Neural cell (in vitro differentiated cells): ENCODE results near the gene KRT10.

ENCODE experiments used
- CTCF ChIP-seq: fragments of 450-650 bp; IDR thresholded peaks from 2 replicates; pipeline ENCODE4 v1.5.1; 2014; ENCODE audit warnings: antibody characterized with exemption, mild to moderate bottlenecking, moderate library complexity; ENCODE audit not compliant: poor library complexity, severe bottlenecking
- EP300 ChIP-seq: fragments of 450-650 bp; conservative IDR thresholded peaks from 2 replicates; pipeline ENCODE4 v1.6.1; 2014; ENCODE audit warnings: antibody characterized with exemption, mild to moderate bottlenecking, moderate library complexity; ENCODE audit not compliant: poor library complexity, severe bottlenecking
- POLR2AphosphoS5 ChIP-seq: IDR thresholded peaks from 2 replicates; pipeline ENCODE4 v1.6.1; 2012
- RAD21 ChIP-seq: fragments of 450-650 bp; conservative IDR thresholded peaks from 2 replicates; pipeline ENCODE4 v1.6.1; 2014; ENCODE audit warnings: antibody characterized with exemption, mild to moderate bottlenecking, moderate library complexity
- SMC3 ChIP-seq: fragments of 450-650 bp; conservative IDR thresholded peaks from 2 replicates; pipeline ENCODE4 v1.6.1; 2014; ENCODE audit warnings: antibody characterized with exemption, mild to moderate bottlenecking, moderate library complexity; ENCODE audit not compliant: poor library complexity
- TF ChIP-seq, protein P1 (sequence below): IDR thresholded peaks from 2 replicates; pipeline ENCODE4 v1.6.1; 2012; ENCODE audit warnings: borderline replicate concordance

- TF ChIP-seq SMC3 (no peak), CTCF (no peak), RAD21 (no peak), EP300 (no peak), POLR2AphosphoS5 (no peak)
- TF ChIP-seq, protein P1, sequence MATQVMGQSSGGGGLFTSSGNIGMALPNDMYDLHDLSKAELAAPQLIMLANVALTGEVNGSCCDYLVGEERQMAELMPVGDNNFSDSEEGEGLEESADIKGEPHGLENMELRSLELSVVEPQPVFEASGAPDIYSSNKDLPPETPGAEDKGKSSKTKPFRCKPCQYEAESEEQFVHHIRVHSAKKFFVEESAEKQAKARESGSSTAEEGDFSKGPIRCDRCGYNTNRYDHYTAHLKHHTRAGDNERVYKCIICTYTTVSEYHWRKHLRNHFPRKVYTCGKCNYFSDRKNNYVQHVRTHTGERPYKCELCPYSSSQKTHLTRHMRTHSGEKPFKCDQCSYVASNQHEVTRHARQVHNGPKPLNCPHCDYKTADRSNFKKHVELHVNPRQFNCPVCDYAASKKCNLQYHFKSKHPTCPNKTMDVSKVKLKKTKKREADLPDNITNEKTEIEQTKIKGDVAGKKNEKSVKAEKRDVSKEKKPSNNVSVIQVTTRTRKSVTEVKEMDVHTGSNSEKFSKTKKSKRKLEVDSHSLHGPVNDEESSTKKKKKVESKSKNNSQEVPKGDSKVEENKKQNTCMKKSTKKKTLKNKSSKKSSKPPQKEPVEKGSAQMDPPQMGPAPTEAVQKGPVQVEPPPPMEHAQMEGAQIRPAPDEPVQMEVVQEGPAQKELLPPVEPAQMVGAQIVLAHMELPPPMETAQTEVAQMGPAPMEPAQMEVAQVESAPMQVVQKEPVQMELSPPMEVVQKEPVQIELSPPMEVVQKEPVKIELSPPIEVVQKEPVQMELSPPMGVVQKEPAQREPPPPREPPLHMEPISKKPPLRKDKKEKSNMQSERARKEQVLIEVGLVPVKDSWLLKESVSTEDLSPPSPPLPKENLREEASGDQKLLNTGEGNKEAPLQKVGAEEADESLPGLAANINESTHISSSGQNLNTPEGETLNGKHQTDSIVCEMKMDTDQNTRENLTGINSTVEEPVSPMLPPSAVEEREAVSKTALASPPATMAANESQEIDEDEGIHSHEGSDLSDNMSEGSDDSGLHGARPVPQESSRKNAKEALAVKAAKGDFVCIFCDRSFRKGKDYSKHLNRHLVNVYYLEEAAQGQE, result no peak
These were observed 28.0 kb upstream of the KRT10 start for GRCh38 chr17:40850293-40850972.
